ENCODE measurements around the gene GOLT1A. TPM values are rescaled to one million over a fixed set of nuclear protein-coding genes. Genes with fewer than 3 reads are reported as not detected.

GOLT1A gene
- total and polyA plus RNA-seq, 2 of the 8 experiments (the other 6 are each of a cell fraction or from before 2014, with no cell fraction given), result 7.5 to 8.5 TPM

- Histone ChIP-seq H3K79me2 (ENCODE audit: control insufficient read depth in 1 of 2, insufficient read depth in 2 of 2, low read length in 2 of 2) (no peaks in the 10 kb centered on the region), H3K23ac (ENCODE audit: insufficient read length) (no peak overlapping the region), H2BK12ac (ENCODE audit: low read depth, low read length) (peak overlapping the region; percentile 5; the same call in 1 of the 2 replicates), H3K4me3 (ENCODE audit: extremely low read depth in 1 of 4, insufficient read depth in 2 of 4, low read depth in 3 of 4, low read length in 4 of 4) (no peak overlapping the region), H4K20me1 (replicated peaks in 1 of 2; ENCODE audit: control insufficient read depth in 1 of 2, insufficient read depth in 2 of 2, low read length in 2 of 2) (peaks cover 0 to 6% of the 10 kb centered on the region in 2 experiments), H3K36me3 (ENCODE audit: control insufficient read depth in 2 of 4, insufficient read depth in 4 of 4, low read length in 3 of 4) (no peaks in the 10 kb centered on the region; a peak in 1 of 8 replicates), H4K8ac (ENCODE audit: extremely low read depth, insufficient read depth, low read length) (peak overlapping the region; percentile 9; the same call in 1 of the 2 replicates), H3K27me3 (replicated peaks in 1 of 4; ENCODE audit: control insufficient read depth in 3 of 4, extremely low read depth in 1 of 4, insufficient read depth in 3 of 4, low read length in 3 of 4) (peaks cover 0 to 5% (median 2%) of the 10 kb centered on the region in 4 experiments; a peak in 2 of 7 replicates), H2BK15ac (ENCODE audit: low read length) (no peak overlapping the region), H3K79me1 (ENCODE audit: low read depth, low read length) (peaks cover 5% of the 10 kb centered on the region), H4K91ac (replicated peaks; ENCODE audit: insufficient read length, low read length) (peak overlapping the region; percentile 61), H3K4me2 (ENCODE audit: insufficient read depth in 1 of 2, low read depth in 2 of 2, low read length in 2 of 2) (no peak overlapping the region), H3K56ac (replicated peaks; ENCODE audit: insufficient read length, low read depth, low read length) (peak overlapping the region; percentile 100), H4K5ac (ENCODE audit: insufficient read length, low read depth, low read length) (no peak overlapping the region), H2AK5ac (ENCODE audit: low read depth, low read length) (peak overlapping the region; percentile 9; the same call in 1 of the 2 replicates), H3K9me3 (ENCODE audit: insufficient read depth in 2 of 2, low read depth in 1 of 2, low read length in 1 of 2) (no peaks in the 10 kb centered on the region), H3K14ac (ENCODE audit: insufficient read length) (no peak overlapping the region), H2AFZ (ENCODE audit: low read length) (no peak overlapping the region), H3K23me2 (ENCODE audit: low read depth, low read length) (peaks cover 7% of the 10 kb centered on the region), H3K27ac (ENCODE audit: low read depth, low read length) (no peak overlapping the region), H3K4ac (replicated peaks; ENCODE audit: insufficient read length, low read depth, low read length) (no peak overlapping the region), H2BK20ac (ENCODE audit: low read length) (0 out of 2 replicates have a peak overlapping the region, but pooled peaks have one; percentile 2), H2BK120ac (replicated peaks; ENCODE audit: low read depth, low read length) (no peak overlapping the region), H3K9ac (replicated peaks in 1 of 4; ENCODE audit: extremely low read depth in 1 of 4, low read depth in 3 of 4, low read length in 3 of 4) (no peak overlapping the region), H3K18ac (ENCODE audit: extremely low read depth, low read length) (no peak overlapping the region), H3K4me1 (replicated peaks in 1 of 4; ENCODE audit: control insufficient read depth in 3 of 4, insufficient read depth in 4 of 4, low read length in 3 of 4) (peaks cover 0 to 5% (median 0%) of the 10 kb centered on the region in 4 experiments; a peak in 3 of 7 replicates), H2BK5ac (ENCODE audit: low read depth, low read length) (no peak overlapping the region)
- FAIRE-seq (no peak), DNase-seq (ENCODE audit: low read depth in 1 of 2, low spot score in 2 of 2) (no peak)
- WGBS, 2 experiments (ENCODE audit: extremely low coverage in 1 of 2, insufficient coverage in 1 of 2, insufficient read length in 1 of 2, insufficient replicate concordance in 2 of 2, low coverage in 1 of 2, low lambda C conversion rate in 2 of 2, missing lambda C conversion rate in 1 of 2), result 96% methylated on average over 7 of the region's 7 CpGs; no CpG with 5 or more reads in 1 of the 2 experiments
- ChIA-PET POLR2A (ENCODE audit: partially characterized antibody) (interaction anchor here (0.7 to 1.8 kb wide), 2 partner anchors 10 to 19 kb away, joined by 3 to 8 read pairs; partner anchors contain the start of gene GOLT1A), CTCF (ENCODE audit: partially characterized antibody) (interaction anchor here (0.6 to 7.0 kb wide), 9 partner anchors 10 to 201 kb away, joined by 3 to 73 read pairs (median 4); partner anchors contain the start of genes GOLT1A and REN)
- TF ChIP-seq HDAC2 (IDR thresholded peaks at IDR 0.05; ENCODE audit: borderline replicate concordance in 1 of 2, low read depth in 2 of 2, low read length in 2 of 2), result no peak
- TF ChIP-seq RXRA (IDR thresholded peaks at IDR 0.05; ENCODE audit: insufficient read depth, low read depth, low read length), result no peak
- no peak for TF ChIP-seq GTF2F1 (IDR thresholded peaks at IDR 0.05; ENCODE audit: borderline replicate concordance, low read depth, low read length)
- no peak for TF ChIP-seq SIRT6 (IDR thresholded peaks at IDR 0.05; ENCODE audit: low read length)
- TF ChIP-seq TEAD4 (IDR thresholded peaks at IDR 0.05; ENCODE audit: low read depth, low read length), result no peak
- no peak for TF ChIP-seq GABPA (IDR thresholded peaks at IDR 0.05; ENCODE audit: borderline replicate concordance, insufficient read depth, low read length)
- no peak for TF ChIP-seq MAX (IDR thresholded peaks at IDR 0.05)
- TF ChIP-seq EP300 (IDR thresholded peaks at IDR 0.05; ENCODE audit: borderline replicate concordance in 1 of 2, low read depth in 2 of 2, low read length in 2 of 2), result no peak
- TF ChIP-seq SRF (IDR thresholded peaks at IDR 0.05; ENCODE audit: low read depth, low read length), result no peak
- no peak for TF ChIP-seq KDM4A (IDR thresholded peaks at IDR 0.05; ENCODE audit: low read depth, low read length, severe bottlenecking)
- no peak for TF ChIP-seq TCF12 (IDR thresholded peaks at IDR 0.05; ENCODE audit: low read depth, low read length)
- TF ChIP-seq NRF1 (IDR thresholded peaks at IDR 0.05; ENCODE audit: low read depth, low read length), result no peak
- TF ChIP-seq KDM5A (IDR thresholded peaks at IDR 0.05; ENCODE audit: low read length), result no peak
These were observed 19.0 kb downstream of the GOLT1A start for GRCh38 chr1:204194771-204195170.
